ENCODE measurements around the gene GJE1.
"Not testable (repeated sequence)": the region's sequence is repeated elsewhere in the genome, so short reads cannot be mapped to it uniquely, and the experiment has no call there.

GJE1 gene, protein sequence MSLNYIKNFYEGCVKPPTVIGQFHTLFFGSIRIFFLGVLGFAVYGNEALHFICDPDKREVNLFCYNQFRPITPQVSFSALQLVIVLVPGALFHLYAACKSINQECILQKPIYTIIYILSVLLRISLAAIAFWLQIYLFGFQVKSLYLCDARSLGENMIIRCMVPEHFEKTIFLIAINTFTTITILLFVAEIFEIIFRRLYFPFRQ

DNA sequence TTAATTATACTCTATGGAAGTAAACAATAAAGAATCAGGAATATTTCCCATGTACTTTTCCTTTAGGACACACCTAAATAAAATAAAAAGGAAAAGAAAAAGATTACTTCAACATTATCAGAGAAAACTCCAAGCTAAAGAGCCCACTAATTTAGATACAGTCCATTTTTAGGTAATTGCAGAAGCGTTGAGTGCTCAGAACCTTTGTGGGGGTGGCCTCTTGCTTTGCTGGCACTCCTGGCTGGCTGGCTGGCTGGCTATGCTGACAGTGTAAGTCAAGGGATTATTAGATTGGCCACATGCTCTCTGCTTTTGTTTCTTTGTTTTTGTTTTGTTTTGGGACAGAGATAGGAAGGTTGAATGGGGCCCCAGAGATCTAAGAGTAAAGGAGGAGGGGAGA, at the start of gene GJE1:
Gene GJE1 (plus strand): TSS at position 301 of the 400 bp plus-strand sequence. CDS start 234 bp downstream, outside the sequence.
- Histone ChIP-seq H3K4me3 (IDR thresholded peaks at IDR 0.05; ENCODE audit: insufficient read depth, low read depth, low read length) (no peak within 1 kb of the TSS), H3K79me2 (ENCODE audit: insufficient read depth, low read depth) (no peaks in the 10 kb centered on the region), H3K9ac (no peak within 1 kb of the TSS), H2AFZ (ENCODE audit: low read depth) (no peak within 1 kb of the TSS), H3K36me3 (ENCODE audit: insufficient read depth) (no peaks in the 10 kb centered on the region), H4K20me1 (ENCODE audit: insufficient read depth) (no peaks in the 10 kb centered on the region), H3K27ac (no peak within 1 kb of the TSS), H3K27me3 (ENCODE audit: insufficient read depth, low read depth) (no peaks in the 10 kb centered on the region), H3K4me2 (no peak within 1 kb of the TSS), H3K4me1 (ENCODE audit: low read depth, poor library complexity, severe bottlenecking) (no peaks in the 10 kb centered on the region)
- TF ChIP-seq, protein P1, sequence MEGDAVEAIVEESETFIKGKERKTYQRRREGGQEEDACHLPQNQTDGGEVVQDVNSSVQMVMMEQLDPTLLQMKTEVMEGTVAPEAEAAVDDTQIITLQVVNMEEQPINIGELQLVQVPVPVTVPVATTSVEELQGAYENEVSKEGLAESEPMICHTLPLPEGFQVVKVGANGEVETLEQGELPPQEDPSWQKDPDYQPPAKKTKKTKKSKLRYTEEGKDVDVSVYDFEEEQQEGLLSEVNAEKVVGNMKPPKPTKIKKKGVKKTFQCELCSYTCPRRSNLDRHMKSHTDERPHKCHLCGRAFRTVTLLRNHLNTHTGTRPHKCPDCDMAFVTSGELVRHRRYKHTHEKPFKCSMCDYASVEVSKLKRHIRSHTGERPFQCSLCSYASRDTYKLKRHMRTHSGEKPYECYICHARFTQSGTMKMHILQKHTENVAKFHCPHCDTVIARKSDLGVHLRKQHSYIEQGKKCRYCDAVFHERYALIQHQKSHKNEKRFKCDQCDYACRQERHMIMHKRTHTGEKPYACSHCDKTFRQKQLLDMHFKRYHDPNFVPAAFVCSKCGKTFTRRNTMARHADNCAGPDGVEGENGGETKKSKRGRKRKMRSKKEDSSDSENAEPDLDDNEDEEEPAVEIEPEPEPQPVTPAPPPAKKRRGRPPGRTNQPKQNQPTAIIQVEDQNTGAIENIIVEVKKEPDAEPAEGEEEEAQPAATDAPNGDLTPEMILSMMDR (conservative IDR thresholded peaks at IDR 0.05; ENCODE audit: low read depth, low read length): no peak

DNA sequence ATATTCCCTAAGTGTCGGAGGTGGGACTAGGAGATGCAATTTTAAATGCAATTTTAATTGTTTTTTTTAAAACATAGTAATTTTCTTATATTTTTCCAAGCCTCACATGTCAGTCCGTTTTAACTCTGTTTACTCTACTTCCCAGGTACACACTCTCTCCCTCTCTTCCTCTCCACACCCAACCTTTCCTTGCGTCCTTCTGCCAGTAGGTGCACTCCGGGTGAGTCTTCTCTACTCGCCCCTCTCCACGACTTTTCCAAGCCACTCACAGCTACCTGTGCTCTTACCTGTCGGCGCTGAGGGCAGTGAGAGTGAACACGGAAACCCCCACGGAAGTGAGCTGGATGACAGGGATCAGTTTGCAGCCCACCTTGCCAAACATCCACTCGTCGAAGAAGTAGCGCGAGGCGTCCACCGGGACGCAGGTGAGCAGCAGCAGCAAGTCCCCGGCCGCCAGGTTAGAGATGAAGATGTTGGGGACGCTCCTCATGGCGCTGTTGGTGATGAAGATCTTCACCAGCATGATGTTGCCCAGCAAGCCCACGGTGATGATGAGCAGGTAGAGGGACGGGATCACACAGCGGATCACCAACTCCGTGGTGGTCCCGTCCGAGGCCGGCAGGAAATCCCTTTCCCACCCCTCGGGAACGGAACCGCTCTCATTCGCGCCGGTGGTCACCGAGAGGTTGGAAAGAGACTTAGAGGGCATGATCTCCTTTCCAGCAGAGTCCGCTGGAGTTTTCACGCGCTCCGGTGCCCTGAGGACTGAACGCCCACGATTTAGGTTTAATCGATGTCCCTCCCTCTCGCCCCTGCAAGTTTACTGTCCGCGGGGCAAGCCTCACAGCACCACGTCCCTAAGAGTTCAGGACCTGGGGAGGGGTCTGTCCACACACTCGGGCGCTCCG, 44.5 kb upstream of the GJE1 start:
- Histone ChIP-seq H3K27ac (no peak overlapping the region), H3K4me1 (ENCODE audit: low read depth, poor library complexity, severe bottlenecking) (peaks cover 5% of the 10 kb centered on the region), H2AFZ (ENCODE audit: low read depth) (no peak overlapping the region), H3K4me3 (IDR thresholded peaks at IDR 0.05; ENCODE audit: insufficient read depth, low read depth, low read length) (no peak overlapping the region), H3K27me3 (ENCODE audit: insufficient read depth, low read depth) (no peaks in the 10 kb centered on the region), H3K9ac (no peak overlapping the region), H3K79me2 (ENCODE audit: insufficient read depth, low read depth) (no peaks in the 10 kb centered on the region), H3K4me2 (no peak overlapping the region), H4K20me1 (ENCODE audit: insufficient read depth) (no peaks in the 10 kb centered on the region), H3K36me3 (ENCODE audit: insufficient read depth) (no peaks in the 10 kb centered on the region)
- TF ChIP-seq, protein P1 (conservative IDR thresholded peaks at IDR 0.05; ENCODE audit: low read depth, low read length): no peak

DNA sequence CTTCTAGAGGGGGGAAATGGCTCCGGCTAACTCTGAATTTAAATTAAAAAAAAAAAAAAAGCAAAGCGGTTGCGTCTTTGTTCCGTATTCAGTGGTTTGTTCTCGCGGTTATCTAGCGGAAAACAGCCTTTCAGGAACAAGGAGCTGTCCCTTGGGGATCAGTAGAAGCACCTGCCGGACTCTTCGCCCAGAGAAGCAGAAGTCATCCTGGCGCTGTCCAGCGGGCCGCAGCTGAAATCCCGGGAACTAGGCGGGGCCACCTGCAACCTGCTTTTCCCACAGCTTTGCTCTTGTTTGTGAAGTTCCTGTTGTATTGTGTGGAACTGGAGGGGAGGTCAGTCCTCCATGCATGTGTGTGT, 43.9 kb upstream of the GJE1 start:
- no peak overlapping the region for H2AFZ ChIP-seq (ENCODE audit: low read depth)
- no peaks in the 10 kb centered on the region for H3K27me3 ChIP-seq (ENCODE audit: insufficient read depth, low read depth)
- no peak overlapping the region for H3K9ac ChIP-seq
- H3K79me2 ChIP-seq (ENCODE audit: insufficient read depth, low read depth): no peaks in the 10 kb centered on the region
- H3K36me3 ChIP-seq (ENCODE audit: insufficient read depth): no peaks in the 10 kb centered on the region
- H4K20me1 ChIP-seq (ENCODE audit: insufficient read depth): no peaks in the 10 kb centered on the region
- TF ChIP-seq, protein P1 (conservative IDR thresholded peaks at IDR 0.05; ENCODE audit: low read depth, low read length): no peak
- H3K4me1 ChIP-seq (ENCODE audit: low read depth, poor library complexity, severe bottlenecking): peaks cover 5% of the 10 kb centered on the region
- no peak overlapping the region for H3K4me2 ChIP-seq
- H3K4me3 ChIP-seq (IDR thresholded peaks at IDR 0.05; ENCODE audit: insufficient read depth, low read depth, low read length): no peak overlapping the region
- no peak overlapping the region for H3K27ac ChIP-seq

DNA sequence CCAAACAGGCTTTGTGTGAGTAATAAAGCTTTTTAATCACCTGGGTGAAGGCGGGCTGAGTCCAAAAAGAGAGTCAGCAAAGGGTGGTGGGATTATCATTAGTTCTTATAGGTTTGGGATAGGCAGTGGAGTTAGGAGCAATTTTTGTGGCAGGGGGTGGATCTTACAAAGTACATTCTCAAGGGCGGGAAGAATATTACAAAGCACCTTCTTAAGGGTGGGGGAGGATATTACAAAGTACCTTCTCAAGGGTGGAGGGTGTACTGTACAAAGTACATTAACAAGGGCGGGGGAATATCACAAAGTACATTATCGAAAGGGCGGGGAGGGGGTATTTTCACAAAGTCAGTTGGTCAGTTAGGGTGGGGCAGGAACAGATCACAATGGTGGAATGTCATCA, 27.9 kb upstream of the GJE1 start:
- not testable (repeated sequence) for H3K4me1 ChIP-seq (ENCODE audit: low read depth, poor library complexity, severe bottlenecking); H3K27ac ChIP-seq; H3K79me2 ChIP-seq (ENCODE audit: insufficient read depth, low read depth); H2AFZ ChIP-seq (ENCODE audit: low read depth); H3K4me3 ChIP-seq (IDR thresholded peaks at IDR 0.05; ENCODE audit: insufficient read depth, low read depth, low read length); H3K36me3 ChIP-seq (ENCODE audit: insufficient read depth); H3K27me3 ChIP-seq (ENCODE audit: insufficient read depth, low read depth); H4K20me1 ChIP-seq (ENCODE audit: insufficient read depth); H3K4me2 ChIP-seq; H3K9ac ChIP-seq

DNA sequence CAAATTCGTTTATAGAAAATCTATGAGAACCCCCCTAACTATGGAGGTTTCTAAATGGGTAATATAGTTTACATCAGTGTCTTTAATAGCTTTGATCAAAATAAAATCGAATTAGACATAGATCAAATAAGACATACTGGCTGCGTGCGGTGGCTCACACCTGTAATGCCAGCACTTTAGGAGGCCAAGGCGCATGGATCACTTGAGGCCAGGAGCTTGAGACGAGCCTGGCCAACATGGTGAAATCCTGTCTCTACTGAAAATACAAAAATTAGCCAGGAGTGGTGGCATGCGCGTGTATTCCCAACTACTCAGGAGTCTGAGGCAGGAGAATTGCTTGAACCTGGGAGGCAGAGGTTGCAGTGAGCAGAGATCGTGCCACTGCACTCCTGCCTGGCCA, 21.9 kb upstream of the GJE1 start:
- not testable (repeated sequence) for H3K27me3 ChIP-seq (ENCODE audit: insufficient read depth, low read depth); H2AFZ ChIP-seq (ENCODE audit: low read depth); H4K20me1 ChIP-seq (ENCODE audit: insufficient read depth); H3K36me3 ChIP-seq (ENCODE audit: insufficient read depth); H3K9ac ChIP-seq; H3K79me2 ChIP-seq (ENCODE audit: insufficient read depth, low read depth); H3K4me2 ChIP-seq; H3K4me3 ChIP-seq (IDR thresholded peaks at IDR 0.05; ENCODE audit: insufficient read depth, low read depth, low read length); H3K4me1 ChIP-seq (ENCODE audit: low read depth, poor library complexity, severe bottlenecking); H3K27ac ChIP-seq

Data from KMS-11 (cell line).